Dermis lymphatic vessel endothelial cell (primary cell): ENCODE results near the gene OR4B1. TPM values are rescaled to one million over a fixed set of nuclear protein-coding genes. Genes with fewer than 3 reads are reported as not detected.

ENCODE experiments used
- total RNA-seq: library from RNA; depleted of rRNA; stranded (reverse); fragments of >200 nt; gene quantifications from 2 replicates; pipeline ENCODE4 v1.2.1, GENCODE V29; 2014

The OR4B1 gene, protein sequence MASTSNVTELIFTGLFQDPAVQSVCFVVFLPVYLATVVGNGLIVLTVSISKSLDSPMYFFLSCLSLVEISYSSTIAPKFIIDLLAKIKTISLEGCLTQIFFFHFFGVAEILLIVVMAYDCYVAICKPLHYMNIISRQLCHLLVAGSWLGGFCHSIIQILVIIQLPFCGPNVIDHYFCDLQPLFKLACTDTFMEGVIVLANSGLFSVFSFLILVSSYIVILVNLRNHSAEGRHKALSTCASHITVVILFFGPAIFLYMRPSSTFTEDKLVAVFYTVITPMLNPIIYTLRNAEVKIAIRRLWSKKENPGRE
- total RNA-seq: not detected in 2 replicates

GRCh38 chr11:48216510-48216909 lies at the start of gene OR4B1:
Gene OR4B1 (plus strand): TSS chr11:48216810. CDS start chr11:48216810, 0 bp downstream.

GRCh38 chr11:48244804-48245203 lies 28.2 kb downstream of the OR4B1 start, which contains the start of gene OR4X2:
Gene OR4X2 (plus strand): TSS chr11:48245104. CDS start chr11:48245104, 0 bp downstream.

GRCh38 chr11:48263423-48263911 lies 46.9 kb downstream of the OR4B1 start, which contains the start of gene OR4X1:
Gene OR4X1 (plus strand): TSS chr11:48263861. CDS start chr11:48263861, 0 bp downstream.

Other genes starting within 250 kb of the OR4B1 start
- 0.09 and 0.87 TPM in 2 replicates for gene PTPRJ, start 236.3 kb upstream of the OR4B1 start, total RNA-seq
- gene OR4X2, start 28.3 kb downstream of the OR4B1 start, total RNA-seq: not detected in 2 replicates
- not detected in 2 replicates for gene OR4X1, start 47.1 kb downstream of the OR4B1 start, total RNA-seq
- not detected in 2 replicates for gene OR4S1, start 89.4 kb downstream of the OR4B1 start, total RNA-seq
- gene OR4C3, start 108.1 kb downstream of the OR4B1 start, total RNA-seq: not detected in 2 replicates
- not detected in 2 replicates for gene OR4C5, start 149.7 kb downstream of the OR4B1 start, total RNA-seq